GM21360 (cell line): ENCODE results near the gene AQP7.
"Not testable (repeated sequence)": the region's sequence is repeated elsewhere in the genome, so short reads cannot be mapped to it uniquely, and the experiment has no call there.

Experiments used
- ATAC-seq: cut with Tn5 transposase; IDR thresholded peaks from one replicate; pipeline ENCODE4 v1.9.1; 2021; ENCODE audit warnings: mild to moderate bottlenecking, moderate library complexity; ENCODE audit not compliant: unreplicated experiment

Gene AQP7

DNA sequence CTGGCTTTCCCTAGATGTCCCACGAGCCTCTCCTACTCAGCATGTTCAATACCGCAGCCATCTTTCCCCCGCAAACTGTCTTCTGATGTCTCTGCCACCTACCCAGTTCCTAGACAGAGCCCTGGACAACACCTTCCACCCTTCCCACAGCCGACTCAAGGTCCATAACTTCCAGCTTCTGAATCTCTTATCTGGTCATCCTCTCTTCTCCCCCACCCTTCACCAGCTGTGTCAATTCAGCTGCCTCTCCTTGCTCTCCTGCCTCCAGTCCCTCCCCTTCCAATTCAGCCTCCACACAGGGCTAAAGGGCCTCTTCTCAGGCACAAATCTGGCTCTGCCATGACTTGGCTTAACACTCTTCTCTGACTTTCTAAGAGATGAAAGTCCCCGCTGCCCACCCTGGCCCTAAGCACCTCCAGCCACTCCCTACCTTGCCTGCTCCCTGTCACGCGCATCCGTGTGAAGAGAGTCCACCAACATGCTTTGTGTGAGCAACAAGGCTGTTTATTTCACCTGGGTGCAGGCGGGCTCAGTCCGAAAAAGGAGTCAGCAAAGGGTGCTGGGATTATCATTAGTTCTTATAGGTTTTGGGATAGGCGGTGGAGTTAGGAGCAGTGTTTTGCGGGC is 25.2 kb downstream of the AQP7 start:
- no peak for ATAC-seq

DNA sequence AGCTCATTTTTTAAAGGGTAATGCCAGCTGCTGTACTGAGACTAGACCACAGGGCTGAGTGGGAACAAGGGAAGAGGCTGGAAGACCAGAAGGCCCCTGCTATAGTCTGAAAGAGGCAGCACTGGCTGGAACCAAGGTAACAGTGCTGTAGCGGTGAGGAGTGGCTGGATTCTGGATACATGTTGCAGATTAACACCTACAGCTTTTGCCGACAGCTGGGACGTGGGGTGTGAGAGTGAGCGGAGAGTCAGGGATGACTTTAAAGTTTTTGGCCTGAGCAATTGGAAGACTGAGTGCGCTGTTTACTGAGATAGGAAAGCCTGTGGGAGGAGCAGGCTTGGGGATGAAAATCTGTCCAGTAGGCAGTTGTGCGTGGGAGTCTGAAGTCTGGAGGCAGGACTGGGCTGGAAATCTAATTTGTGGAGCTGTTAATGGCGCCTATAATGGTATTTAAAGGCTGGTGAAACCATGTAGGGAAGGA is 26.5 kb downstream of the AQP7 start:
- no peak for ATAC-seq

DNA sequence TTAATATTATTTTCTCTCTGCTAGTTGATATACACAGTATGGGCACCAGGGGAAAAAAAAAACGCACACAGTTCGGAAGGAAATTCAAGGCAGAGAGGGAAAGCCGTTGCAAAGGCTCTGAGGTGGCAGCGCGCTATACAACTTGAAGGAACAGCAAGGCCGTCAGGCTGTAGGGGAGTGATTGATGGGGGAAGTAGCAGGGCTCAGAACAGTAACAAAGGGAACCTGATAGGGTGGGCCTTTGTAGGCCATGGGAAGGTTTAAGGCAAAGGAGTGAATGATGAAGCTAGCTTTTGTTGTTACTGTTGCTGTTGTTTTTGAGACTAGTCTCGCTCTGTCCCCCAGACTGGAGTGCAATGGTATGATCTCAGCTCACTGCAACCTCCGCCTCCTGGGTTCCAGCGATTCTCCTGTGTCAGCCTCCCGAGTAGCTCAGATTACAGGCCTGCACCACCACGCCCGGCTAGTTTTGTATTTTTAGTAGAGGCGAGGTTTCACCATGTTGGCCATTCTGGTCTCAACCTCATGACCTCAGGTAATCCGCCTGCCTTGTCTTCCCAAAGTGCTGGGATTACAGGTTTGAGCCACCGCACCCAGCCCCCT is 27.0 kb downstream of the AQP7 start:
- ATAC-seq = no peak

DNA sequence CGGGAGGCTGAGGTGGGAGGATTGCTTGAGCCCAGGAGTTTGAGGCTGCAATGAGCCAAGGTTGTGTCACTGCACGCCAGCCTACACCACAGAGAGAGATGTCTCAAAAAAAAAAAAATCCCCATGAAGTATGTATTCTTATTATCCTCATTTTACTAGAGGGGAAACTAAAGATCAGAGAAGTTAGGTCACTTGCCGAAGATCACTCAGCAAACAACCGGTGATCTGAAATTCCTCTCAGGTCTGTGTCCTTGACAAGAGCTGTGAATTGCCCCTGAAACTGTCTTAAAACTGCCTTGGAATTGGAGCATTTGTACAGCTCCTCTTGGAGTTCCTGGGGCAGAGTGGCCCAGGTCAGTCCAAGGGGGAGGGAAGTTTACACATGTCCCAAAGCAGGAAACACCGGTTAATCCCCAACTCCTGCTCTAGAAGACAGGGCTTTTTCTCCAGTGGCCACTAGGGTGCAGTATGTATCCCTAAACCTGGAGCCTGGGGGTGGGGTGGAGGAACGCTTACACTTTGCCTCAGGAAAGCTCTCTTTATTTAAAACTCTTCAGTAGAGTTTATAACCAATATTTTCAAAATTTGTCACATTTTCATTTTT is 27.6 kb downstream of the AQP7 start:
- ATAC-seq = no peak

DNA sequence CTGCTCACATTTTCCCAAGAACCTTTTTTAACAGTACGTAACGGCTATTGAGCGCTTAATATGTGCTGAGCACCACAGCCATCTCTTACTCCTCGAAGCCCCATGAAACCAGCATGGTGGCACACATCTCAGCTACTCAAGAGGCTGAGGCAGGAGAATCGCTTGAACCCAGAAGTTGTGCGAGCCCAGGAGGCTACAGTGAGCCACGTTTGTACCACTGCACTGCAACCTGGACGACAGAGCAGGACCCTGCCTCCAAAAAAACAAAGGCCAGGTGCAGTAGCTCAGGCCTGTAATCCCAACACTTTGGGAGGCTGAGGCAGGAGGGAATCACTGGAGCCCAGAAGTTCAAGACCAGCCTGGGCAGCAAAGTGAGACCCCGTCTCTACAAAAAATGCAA is 28.2 kb downstream of the AQP7 start:
- ATAC-seq = no peak

DNA sequence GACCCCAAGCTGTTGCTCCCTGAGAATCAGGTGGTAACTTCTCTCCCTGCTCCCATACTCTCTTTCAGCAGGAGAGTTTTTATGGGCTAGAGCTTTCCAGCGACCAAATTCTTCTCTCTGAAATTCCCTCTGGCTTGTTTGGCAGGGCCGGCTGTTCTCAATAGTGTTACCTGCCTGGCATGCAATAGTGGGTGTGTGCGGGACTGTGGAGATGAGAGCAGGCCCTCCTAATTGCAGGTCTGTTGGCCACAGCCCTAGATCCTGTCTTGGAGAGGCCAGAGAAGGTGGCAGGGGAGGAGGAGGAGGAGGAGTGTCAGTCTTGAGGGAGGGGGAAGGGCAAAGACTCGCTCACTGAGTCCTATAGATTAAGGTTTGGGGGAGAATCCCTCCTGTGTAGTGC is 29.5 kb downstream of the AQP7 start:
- no peak for ATAC-seq

DNA sequence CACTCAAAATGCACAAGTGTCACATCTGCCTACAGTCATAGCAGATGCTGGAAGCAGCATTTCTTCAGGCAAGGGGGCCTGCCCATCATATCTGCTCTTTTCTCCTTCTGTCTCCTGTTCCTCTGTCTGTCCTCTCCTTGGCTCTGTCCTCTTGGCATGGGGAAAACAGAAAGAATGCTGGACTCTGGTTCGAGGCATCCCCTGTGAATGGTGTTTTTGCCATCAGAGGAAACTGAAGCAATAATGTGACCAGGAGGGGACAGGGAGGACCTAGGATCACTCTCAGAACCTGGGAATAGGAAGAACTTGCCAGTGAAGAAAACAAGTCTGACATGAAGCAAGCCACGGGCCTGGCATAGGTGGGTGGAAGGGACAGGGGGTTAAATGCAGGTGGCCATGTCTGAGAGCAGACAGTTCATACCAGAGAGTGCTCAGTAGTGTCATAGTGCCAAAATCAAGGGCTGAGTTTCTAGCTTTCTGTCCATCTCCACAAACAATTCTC is 35.3 kb downstream of the AQP7 start:
- ATAC-seq = no peak

DNA sequence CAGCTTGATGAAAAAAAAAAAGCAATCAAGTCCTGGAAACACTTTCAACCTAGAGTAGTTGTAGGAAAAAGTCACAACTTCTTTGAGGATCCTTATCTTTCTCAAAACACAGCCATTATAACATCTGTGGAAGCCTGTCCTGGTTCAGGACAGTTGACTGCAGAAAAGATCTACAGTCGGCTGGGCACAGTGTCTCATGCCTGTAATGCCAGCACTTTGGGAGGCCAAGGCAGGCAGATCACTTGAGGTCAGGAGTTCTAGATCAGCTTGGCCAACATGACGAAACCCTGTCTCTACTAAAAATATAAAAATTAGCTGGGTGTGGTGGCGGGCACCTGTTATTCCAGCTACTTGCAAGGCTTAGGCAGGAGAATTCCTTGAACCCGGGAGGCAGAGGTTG is 37.6 kb downstream of the AQP7 start:
- not testable (repeated sequence) for ATAC-seq

DNA sequence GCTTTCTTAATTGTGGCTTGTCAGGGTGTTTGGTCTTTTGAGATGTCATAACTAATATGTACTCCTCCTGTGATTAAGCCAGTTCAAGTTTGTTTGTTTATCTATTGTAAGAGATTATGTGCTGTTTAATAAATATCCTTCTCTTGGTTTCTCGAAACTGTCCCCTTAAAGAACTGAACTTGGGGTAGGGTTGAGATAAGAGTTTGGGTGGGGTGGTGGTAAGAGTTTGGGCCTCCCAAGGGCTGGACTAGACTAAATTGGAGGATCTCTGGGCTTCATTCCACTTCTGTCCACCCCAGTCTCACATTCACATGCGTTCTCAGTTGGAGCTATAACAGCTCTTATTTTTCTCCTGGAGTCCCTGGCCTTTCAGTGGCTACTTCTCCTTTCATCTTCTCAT is 38.2 kb downstream of the AQP7 start:
- ATAC-seq = no peak

DNA sequence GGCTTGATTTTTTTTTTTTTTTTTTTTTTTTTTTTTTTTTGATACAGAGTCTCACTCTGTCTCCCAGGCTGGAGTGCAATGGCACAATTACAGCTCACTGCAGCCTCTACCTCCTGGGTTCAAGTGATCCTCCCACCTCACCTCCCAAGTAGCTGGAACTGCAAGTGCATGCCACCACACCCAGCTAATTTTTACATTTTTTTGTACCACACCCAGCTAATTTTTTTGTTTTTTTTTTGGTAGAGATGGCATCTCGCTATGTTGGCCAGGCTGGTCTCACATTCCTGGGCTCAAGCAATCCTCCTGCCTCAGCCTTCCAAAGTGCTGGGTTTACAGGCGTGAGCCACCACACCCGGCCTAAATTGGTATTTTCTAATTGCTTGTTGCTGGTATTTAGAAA is 43.7 kb downstream of the AQP7 start:
- not testable (repeated sequence) for ATAC-seq

DNA sequence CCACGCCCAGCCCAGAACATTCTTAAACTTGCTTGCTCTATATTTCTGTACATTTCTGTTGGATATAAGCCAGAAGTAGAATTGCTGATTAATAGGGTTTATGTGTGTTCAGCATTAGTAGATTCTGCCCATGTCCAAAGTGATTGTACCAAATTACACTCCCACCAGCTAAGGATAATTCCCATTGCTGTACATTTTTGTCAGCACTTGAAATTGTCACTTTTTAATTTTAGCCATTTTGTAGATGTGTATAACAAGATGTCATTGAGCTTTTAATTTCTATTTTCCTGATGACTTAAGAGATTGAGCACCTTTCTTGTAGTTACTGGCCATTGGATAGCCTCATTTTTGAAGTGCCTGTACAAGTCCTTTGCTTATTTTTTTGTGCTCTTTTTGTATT is 46.4 kb downstream of the AQP7 start:
- no peak for ATAC-seq

DNA sequence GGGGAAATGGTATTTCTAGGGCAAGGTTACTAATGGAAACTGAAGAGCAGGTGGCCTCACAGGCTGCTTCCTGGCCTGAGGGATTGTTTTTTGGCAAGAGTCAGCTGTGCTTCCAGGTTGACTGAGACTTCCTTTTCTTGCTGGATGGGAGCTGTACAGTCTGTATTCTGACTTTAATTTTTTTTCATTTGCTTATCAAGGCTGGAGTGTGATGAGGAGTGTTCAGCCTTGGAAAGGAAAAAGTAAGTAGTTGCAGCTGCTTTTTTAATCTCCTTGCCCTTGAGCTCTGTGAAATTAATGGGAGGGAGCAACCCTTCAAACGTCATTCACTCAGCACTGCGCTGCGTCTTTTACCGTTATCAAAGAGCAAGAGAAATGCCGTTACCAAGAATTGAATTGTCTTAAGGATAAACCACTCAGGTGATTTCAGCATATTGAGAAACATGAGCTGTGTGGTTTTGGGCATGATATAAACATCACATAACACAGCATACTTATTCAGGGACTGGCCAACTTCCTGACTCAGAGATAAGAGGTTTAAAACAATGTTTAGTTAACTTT is 47.6 kb downstream of the AQP7 start:
- no peak for ATAC-seq

DNA sequence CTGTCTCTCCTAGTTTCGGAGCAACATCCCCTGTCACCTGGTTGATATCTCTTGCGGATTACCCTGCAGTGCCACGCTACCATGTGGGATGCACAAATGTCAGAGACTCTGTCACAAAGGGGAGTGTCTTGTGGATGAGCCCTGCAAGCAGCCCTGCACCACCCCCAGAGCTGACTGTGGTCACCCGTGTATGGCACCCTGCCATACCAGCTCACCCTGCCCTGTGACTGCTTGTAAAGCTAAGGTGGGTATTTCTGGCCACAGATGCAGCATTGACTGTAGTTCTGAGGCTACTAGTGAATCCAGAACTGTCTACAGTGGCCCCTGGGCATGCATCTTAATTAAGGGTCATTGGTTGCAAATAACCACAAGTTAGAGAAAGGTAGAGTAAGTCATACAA is 50.8 kb downstream of the AQP7 start:
- no peak for ATAC-seq

DNA sequence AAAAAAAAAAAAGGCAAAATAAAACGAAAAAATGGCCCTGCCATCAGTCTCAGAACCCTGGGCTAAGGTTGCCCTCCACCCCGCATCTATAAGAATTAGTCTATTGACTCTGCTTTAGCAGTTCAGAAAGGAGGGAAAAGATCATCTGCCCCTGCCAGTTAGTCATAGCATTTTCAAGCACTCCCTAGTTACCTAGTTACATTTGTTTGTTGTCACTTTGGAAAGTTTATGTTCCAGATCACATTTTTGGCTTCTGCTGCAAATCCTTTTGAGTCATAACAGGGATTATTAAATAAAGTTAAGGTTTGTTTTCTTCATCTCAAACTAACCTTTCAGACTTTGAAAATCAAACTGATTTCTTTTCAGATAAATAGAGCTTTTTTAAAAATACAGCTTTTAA is 52.1 kb downstream of the AQP7 start:
- ATAC-seq = no peak

DNA sequence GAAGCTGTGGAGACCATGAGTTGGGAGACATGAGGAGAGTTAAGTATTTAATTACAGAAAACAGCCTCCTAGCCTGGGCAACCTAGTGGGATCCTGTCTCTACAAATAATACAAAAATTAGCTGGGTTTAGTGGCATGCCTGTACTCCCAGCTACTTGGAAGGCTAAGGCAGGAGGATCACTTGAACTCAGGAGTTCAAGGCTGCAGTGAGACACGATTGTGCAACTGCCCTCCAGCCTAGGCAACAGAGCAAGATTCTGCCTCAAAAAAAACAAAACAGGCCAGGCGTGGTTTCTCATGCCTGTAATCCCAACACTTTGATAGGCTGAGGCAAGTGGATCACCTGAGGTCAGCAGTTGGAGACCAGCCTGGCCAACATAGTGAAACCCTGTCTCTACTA is 52.6 kb downstream of the AQP7 start:
- no peak for ATAC-seq

DNA sequence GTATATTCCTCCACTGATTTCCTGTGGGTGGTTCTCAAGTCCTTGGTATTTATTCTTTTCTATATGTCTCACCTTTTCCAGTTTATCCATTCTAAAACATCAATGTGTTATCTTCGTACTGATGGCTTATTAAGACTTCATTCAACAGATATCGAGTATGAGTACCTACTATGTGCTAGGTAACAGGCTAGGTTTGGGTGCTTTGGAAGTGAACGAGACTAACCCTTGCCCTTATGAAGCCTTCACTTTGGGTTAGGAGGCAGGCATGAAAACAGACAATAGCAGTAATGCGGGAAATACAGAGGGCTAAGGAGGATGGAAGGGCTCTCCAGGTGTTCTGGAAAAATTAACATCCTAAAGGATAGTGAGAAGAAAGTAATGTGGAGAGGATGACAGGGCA is 53.4 kb downstream of the AQP7 start:
- no peak for ATAC-seq

DNA sequence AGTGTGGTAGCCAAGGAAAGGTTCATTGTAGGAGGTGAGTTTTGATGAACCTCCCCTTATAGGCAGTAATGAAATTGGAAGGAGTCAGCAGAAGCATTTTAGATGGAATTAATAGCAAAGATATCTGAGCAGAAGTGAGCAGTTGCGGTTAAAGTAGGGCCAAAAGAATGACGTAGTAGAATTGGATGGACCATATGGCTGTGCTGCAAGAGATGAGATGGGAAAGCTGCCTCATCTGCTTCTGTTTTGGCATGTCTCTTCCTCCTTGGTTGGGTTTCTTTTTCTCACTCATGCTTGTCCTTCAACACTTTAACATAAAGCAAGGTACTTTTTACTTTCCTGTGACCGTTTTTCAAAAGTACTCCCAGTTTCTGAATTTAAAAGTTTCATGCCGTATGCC is 55.8 kb downstream of the AQP7 start:
- ATAC-seq = no peak

DNA sequence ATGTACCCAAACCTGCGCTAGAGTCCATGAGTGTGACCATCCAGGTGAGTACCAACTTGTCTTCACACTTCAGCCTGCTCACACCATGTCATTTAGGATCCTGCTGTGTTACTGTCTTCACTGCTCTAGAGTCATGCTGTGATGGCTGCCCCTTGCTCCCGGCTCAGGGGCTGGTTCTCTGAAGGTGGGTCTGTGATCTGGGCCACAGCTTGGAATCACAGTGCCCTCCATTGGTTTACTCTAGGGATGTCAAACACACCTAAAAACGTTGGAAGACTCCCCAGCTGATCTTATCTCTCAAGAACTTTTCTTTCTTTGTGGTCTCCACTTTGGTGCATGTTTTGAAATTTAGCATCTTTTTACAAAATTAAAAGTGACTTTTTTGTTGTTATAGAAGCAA is 58.2 kb downstream of the AQP7 start:
- ATAC-seq = no peak

DNA sequence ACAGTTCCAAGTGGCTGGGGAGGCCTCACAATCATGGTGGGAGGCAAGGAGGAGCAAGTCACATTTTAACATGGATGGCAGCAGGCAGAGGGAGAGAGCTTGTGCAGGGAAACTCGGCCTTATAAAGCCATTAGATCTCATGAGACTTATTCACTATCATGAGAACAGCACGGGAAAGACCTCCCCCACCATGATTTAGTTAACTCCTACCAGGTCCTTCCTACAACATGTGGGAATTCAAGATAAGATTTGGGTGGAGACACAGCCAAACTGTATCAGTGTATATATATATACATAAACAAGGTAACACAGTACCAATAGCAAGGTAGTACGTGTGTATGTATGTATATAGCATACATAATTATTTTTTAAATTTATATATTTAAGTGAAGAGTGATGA is 61.2 kb downstream of the AQP7 start:
- no peak for ATAC-seq

DNA sequence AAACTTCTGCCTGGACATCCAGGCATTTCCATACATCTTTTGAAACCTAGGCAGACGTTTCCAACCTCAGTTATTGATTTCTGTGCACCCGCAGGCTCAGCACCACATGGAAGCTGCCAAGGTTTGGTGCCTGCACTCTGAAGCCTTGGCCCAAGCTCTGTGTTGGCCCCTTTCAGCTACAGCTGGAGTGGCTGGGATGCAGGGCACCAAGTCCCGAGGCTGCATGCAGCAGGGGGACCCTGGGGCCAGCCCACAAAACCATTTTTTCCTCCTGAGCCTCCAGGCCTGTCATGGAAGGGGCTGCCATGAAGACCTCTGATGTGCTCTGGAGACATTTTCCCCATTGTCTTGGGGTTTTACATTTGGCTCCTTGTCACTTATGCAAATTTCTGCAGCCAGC is 62.2 kb downstream of the AQP7 start:
- no peak for ATAC-seq
